ENCODE data around the gene PAK4. TPM values are rescaled to one million over a fixed set of nuclear protein-coding genes. Genes with fewer than 3 reads are reported as not detected.

PAK4 gene
- total RNA-seq, 2 donors from 2014 or later = 63.9 to 68.1 TPM

DNA sequence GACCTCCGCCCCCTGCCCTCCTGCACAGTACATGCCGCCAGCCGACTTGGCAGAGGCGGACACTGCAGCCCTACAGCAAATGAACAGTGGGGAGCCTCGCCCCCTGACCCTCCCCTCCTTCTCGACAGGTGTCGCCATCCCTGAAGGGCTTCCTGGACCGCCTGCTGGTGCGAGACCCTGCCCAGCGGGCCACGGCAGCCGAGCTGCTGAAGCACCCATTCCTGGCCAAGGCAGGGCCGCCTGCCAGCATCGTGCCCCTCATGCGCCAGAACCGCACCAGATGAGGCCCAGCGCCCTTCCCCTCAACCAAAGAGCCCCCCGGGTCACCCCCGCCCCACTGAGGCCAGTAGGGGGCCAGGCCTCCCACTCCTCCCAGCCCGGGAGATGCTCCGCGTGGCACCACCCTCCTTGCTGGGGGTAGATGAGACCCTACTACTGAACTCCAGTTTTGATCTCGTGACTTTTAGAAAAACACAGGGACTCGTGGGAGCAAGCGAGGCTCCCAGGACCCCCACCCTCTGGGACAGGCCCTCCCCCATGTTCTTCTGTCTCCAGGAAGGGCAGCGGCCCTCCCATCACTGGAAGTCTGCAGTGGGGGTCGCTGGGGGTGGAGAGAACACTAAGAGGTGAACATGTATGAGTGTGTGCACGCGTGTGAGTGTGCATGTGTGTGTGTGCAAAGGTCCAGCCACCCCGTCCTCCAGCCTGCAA, 52.9 kb downstream of the PAK4 start:
- no peaks in the 10 kb centered on the region for H3K27me3 ChIP-seq (ENCODE audit: control insufficient read depth, insufficient read depth, low read length, poor library complexity, severe bottlenecking)
- no peaks in the 10 kb centered on the region for H3K9me3 ChIP-seq (ENCODE audit: control insufficient read depth, low read length)
- peaks cover 13% of the 10 kb centered on the region for H3K36me3 ChIP-seq (ENCODE audit: control insufficient read depth, insufficient read depth, low read length)
- H3K27ac ChIP-seq (ENCODE audit: low read depth, low read length) = no peak overlapping the region
- no peaks in the 10 kb centered on the region for H3K4me1 Mint-ChIP-seq
- WGBS, 2 experiments (ENCODE audit: insufficient coverage in 1 of 2, insufficient read length in 1 of 2) = 93% methylated on average over 5 to 30 of the region's 30 CpGs
- no peak overlapping the region for H3K4me3 Mint-ChIP-seq
- H3K27me3 Mint-ChIP-seq (ENCODE audit: insufficient read depth) = no peaks in the 10 kb centered on the region
- H3K27ac Mint-ChIP-seq = no peak overlapping the region
- TF ChIP-seq, protein P1, sequence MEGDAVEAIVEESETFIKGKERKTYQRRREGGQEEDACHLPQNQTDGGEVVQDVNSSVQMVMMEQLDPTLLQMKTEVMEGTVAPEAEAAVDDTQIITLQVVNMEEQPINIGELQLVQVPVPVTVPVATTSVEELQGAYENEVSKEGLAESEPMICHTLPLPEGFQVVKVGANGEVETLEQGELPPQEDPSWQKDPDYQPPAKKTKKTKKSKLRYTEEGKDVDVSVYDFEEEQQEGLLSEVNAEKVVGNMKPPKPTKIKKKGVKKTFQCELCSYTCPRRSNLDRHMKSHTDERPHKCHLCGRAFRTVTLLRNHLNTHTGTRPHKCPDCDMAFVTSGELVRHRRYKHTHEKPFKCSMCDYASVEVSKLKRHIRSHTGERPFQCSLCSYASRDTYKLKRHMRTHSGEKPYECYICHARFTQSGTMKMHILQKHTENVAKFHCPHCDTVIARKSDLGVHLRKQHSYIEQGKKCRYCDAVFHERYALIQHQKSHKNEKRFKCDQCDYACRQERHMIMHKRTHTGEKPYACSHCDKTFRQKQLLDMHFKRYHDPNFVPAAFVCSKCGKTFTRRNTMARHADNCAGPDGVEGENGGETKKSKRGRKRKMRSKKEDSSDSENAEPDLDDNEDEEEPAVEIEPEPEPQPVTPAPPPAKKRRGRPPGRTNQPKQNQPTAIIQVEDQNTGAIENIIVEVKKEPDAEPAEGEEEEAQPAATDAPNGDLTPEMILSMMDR (conservative IDR thresholded peaks at IDR 0.05) = no peak
- DNase-seq = no peak
- H3K4me3 ChIP-seq (ENCODE audit: low read length) = no peak overlapping the region
- no peak overlapping the region for H3K9ac ChIP-seq (ENCODE audit: extremely low read depth, low read length, poor library complexity, severe bottlenecking)
- peaks cover 5% of the 10 kb centered on the region for H3K9me3 Mint-ChIP-seq
- peaks cover 34% of the 10 kb centered on the region for H3K36me3 Mint-ChIP-seq (ENCODE audit: low read depth)
- no peaks in the 10 kb centered on the region for H3K4me1 ChIP-seq (ENCODE audit: control insufficient read depth, insufficient read depth, low read length)

DNA sequence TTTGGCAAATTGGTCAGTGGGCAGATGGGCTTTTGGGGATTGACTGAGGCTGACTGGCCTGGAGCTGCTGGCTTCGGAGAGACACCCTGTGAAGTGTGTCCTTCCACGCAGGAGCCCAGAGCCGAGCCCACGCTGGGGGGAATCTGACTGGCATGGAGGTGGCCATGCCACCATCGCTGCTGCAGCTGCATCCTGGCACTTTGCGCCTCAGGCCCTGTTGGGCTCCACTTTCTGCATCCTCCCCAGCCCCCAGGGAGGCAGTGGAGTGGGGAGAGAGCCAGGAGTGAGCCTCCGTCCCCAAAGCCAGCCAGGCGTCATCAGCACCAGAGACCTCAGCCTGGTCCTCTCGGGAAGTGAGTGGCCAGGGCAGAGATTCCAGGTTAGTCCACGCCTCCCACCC, 54.2 kb downstream of the PAK4 start:
- TF ChIP-seq, protein P1 (conservative IDR thresholded peaks at IDR 0.05) = no peak
- 96 to 100% methylated on average over 5 to 10 of the region's 10 CpGs for WGBS, 2 experiments (ENCODE audit: insufficient coverage in 1 of 2, insufficient read length in 1 of 2)
- peaks cover 15% of the 10 kb centered on the region for H3K36me3 ChIP-seq (ENCODE audit: control insufficient read depth, insufficient read depth, low read length)

GRCh38 chr19:39180749-39181148, 55.2 kb downstream of the PAK4 start:
- Mint-ChIP-seq H3K36me3 (ENCODE audit: low read depth) (peaks cover 32% of the 10 kb centered on the region), H3K27ac (no peak overlapping the region), H3K9me3 (peaks cover 7% of the 10 kb centered on the region), H3K4me1 (no peaks in the 10 kb centered on the region), H3K27me3 (ENCODE audit: insufficient read depth) (no peaks in the 10 kb centered on the region), H3K4me3 (no peak overlapping the region)
- Histone ChIP-seq H3K4me3 (ENCODE audit: low read length) (no peak overlapping the region), H3K9me3 (ENCODE audit: control insufficient read depth, low read length) (no peaks in the 10 kb centered on the region), H3K36me3 (ENCODE audit: control insufficient read depth, insufficient read depth, low read length) (peaks cover 15% of the 10 kb centered on the region), H3K4me1 (ENCODE audit: control insufficient read depth, insufficient read depth, low read length) (no peaks in the 10 kb centered on the region), H3K9ac (ENCODE audit: extremely low read depth, low read length, poor library complexity, severe bottlenecking) (no peak overlapping the region), H3K27me3 (ENCODE audit: control insufficient read depth, insufficient read depth, low read length, poor library complexity, severe bottlenecking) (no peaks in the 10 kb centered on the region), H3K27ac (ENCODE audit: low read depth, low read length) (no peak overlapping the region)
- TF ChIP-seq, protein P1 (conservative IDR thresholded peaks at IDR 0.05) = no peak
- WGBS, 2 experiments (ENCODE audit: insufficient coverage in 1 of 2, insufficient read length in 1 of 2) = 89 to 91% methylated on average over 7 to 9 of the region's 9 CpGs
- no peak for DNase-seq

More for the DNA sequence above, 54.2 kb downstream of the PAK4 start:
- H3K4me1 ChIP-seq (ENCODE audit: control insufficient read depth, insufficient read depth, low read length) = no peaks in the 10 kb centered on the region
- DNase-seq = no peak
- no peaks in the 10 kb centered on the region for H3K9me3 ChIP-seq (ENCODE audit: control insufficient read depth, low read length)
- no peaks in the 10 kb centered on the region for H3K27me3 Mint-ChIP-seq (ENCODE audit: insufficient read depth)
- H3K4me3 Mint-ChIP-seq = no peak overlapping the region
- no peaks in the 10 kb centered on the region for H3K27me3 ChIP-seq (ENCODE audit: control insufficient read depth, insufficient read depth, low read length, poor library complexity, severe bottlenecking)
- H3K9me3 Mint-ChIP-seq = peaks cover 7% of the 10 kb centered on the region
- H3K4me1 Mint-ChIP-seq = no peaks in the 10 kb centered on the region
- no peak overlapping the region for H3K4me3 ChIP-seq (ENCODE audit: low read length)
- H3K36me3 Mint-ChIP-seq (ENCODE audit: low read depth) = peaks cover 34% of the 10 kb centered on the region
- H3K27ac Mint-ChIP-seq = no peak overlapping the region
- H3K9ac ChIP-seq (ENCODE audit: extremely low read depth, low read length, poor library complexity, severe bottlenecking) = no peak overlapping the region
- no peak overlapping the region for H3K27ac ChIP-seq (ENCODE audit: low read depth, low read length)
